Body of pancreas (tissue), 4 donors: Measurements from ENCODE around the gene TCF15. TPM values are rescaled to one million over a fixed set of nuclear protein-coding genes. Genes with fewer than 3 reads are reported as not detected.

ENCODE experiments used
- ATAC-seq: fragments of 150-250 bp; one replicate; pipeline ENCODE4 v1.9.1; 2016
- DNase-seq, 4 donors: peaks; one replicate each; pipeline ENCODE4 v3.0.0-alpha.2; 2019
- H3K27ac ChIP-seq, 4 donors: fragments of 200-600 bp; sonication (generic); 1 replicate in 3 of 4; 2 replicates in 1 of 4; pipeline versions ENCODE4 v1.5.1 to v1.6.1; 2016 to 2019; ENCODE audit warnings: mild to moderate bottlenecking in 1 of 4, mixed read lengths in 1 of 4, moderate library complexity in 1 of 4
- H3K27me3 ChIP-seq, 2 donors: fragments of 200-600 bp; sonication (generic); one replicate each; pipeline ENCODE4 v1.6.0; 2016; ENCODE audit warnings: mild to moderate bottlenecking in 1 of 2
- H3K36me3 ChIP-seq, 2 donors: fragments of 200-600 bp; sonication (generic); replicated peaks in 1 of 2; 2 replicates each; pipeline ENCODE4 v1.5.1; 2016; ENCODE audit warnings: low read depth in 2 of 2; ENCODE audit not compliant: insufficient read depth in 1 of 2
- H3K4me1 ChIP-seq: fragments of 200-600 bp; sonication (generic); one replicate; pipeline ENCODE4 v1.6.0; 2016
- H3K4me3 ChIP-seq, 2 donors: fragments of 200-600 bp; sonication (generic); 1 replicate in 1 of 2; 2 replicates in 1 of 2; pipeline ENCODE4 v1.5.1; 2016 to 2019
- H3K9me3 ChIP-seq, 3 donors: fragments of 200-600 bp; sonication (generic); 1 replicate in 2 of 3; 2 replicates in 1 of 3; pipeline ENCODE4 v1.5.1; 2016
- CTCF ChIP-seq, 7 experiments: fragments of 450-650 bp in 4 of 7; fragments of 200-600 bp in 3 of 7; sonication (generic) in 3 of 7; IDR thresholded peaks; one replicate each; pipeline ENCODE4 v1.5.1; 2016 to 2019; ENCODE audit warnings: antibody characterized with exemption in 7 of 7
- POLR2A ChIP-seq, 3 donors: fragments of 450-650 bp; IDR thresholded peaks; one replicate each; pipeline ENCODE4 v1.6.1; 2016; ENCODE audit warnings: antibody characterized with exemption in 3 of 3, mild to moderate bottlenecking in 2 of 3
- WGBS, 2 donors: methylation state at CpG; one replicate each; pipeline ENCODE4 v1.1.5; 2017; 5-methylcytosine and 5-hydroxymethylcytosine counted together
- intact Hi-C: fragments of 100-400 bp; cut with DNase I; formaldehyde crosslinking; loops from one replicate; pipeline ENCODE4 v1.15.1; 2023
- total RNA-seq, 2 donors: library from RNA; depleted of rRNA; stranded (reverse); fragments of >200 nt; gene quantifications; one replicate each; pipeline ENCODE4 v1.1.0, GENCODE V29; 2016

The TCF15 gene
- total RNA-seq, 2 donors from 2014 or later = not detected

GRCh38 chr20:620246-620645, 10.1 kb upstream of the TCF15 start:
- Histone ChIP-seq H3K4me1 (no peaks in the 10 kb centered on the region), H3K4me3 (no peak overlapping the region), H3K27ac (no peak overlapping the region), H3K27me3 (no peaks in the 10 kb centered on the region), H3K9me3 (peaks cover 0 to 8% (median 0%) of the 10 kb centered on the region in 3 donors), H3K36me3 (no peaks in the 10 kb centered on the region)
- intact Hi-C loops = no loop called here
- TF ChIP-seq POLR2A (IDR thresholded peaks at IDR 0.05) (no peak), CTCF (IDR thresholded peaks at IDR 0.05) (no peak)
- no peak for ATAC-seq
- WGBS, 2 donors = 34 to 37% methylated on average over 7 of the region's 7 CpGs
- DNase-seq = no peak

GRCh38 chr20:618980-619379, 8.9 kb upstream of the TCF15 start:
- intact Hi-C loops = no loop called here
- DNase-seq (no peak), ATAC-seq (no peak)
- WGBS, 2 donors = 50 to 53% methylated on average over 5 of the region's 5 CpGs
- Histone ChIP-seq H3K27ac (no peak overlapping the region), H3K4me3 (no peak overlapping the region), H3K36me3 (no peaks in the 10 kb centered on the region), H3K27me3 (no peaks in the 10 kb centered on the region), H3K4me1 (no peaks in the 10 kb centered on the region), H3K9me3 (peaks cover 0 to 8% (median 0%) of the 10 kb centered on the region in 3 donors)
- TF ChIP-seq POLR2A (IDR thresholded peaks at IDR 0.05) (no peak), CTCF (IDR thresholded peaks at IDR 0.05) (no peak)

- Histone ChIP-seq H3K4me3 (no peak overlapping the region), H3K27me3 (no peaks in the 10 kb centered on the region), H3K9me3 (peaks cover 0 to 8% (median 0%) of the 10 kb centered on the region in 3 donors), H3K36me3 (no peaks in the 10 kb centered on the region), H3K27ac (no peak overlapping the region), H3K4me1 (no peaks in the 10 kb centered on the region)
- ATAC-seq = no peak
- intact Hi-C loops = no loop called here
- TF ChIP-seq CTCF (IDR thresholded peaks at IDR 0.05) = no peak
- no peak for TF ChIP-seq POLR2A (IDR thresholded peaks at IDR 0.05)
- no peak for DNase-seq
- 44 to 62% methylated on average over 4 of the region's 4 CpGs for WGBS, 2 donors
Measured at GRCh38 chr20:617934-618690, 8.0 kb upstream of the TCF15 start.

GRCh38 chr20:615514-615913, 5.4 kb upstream of the TCF15 start:
- ATAC-seq (no peak), DNase-seq (no peak)
- H3K4me3 ChIP-seq = no peak overlapping the region
- intact Hi-C loops = no loop called here
- no peaks in the 10 kb centered on the region for H3K36me3 ChIP-seq
- no peak overlapping the region for H3K27ac ChIP-seq
- peaks cover 0 to 12% of the 10 kb centered on the region in 2 donors for H3K27me3 ChIP-seq
- 63 to 73% methylated on average over 4 of the region's 4 CpGs for WGBS, 2 donors
- peaks cover 0 to 8% (median 0%) of the 10 kb centered on the region in 3 donors for H3K9me3 ChIP-seq
- TF ChIP-seq CTCF (IDR thresholded peaks at IDR 0.05) (no peak), POLR2A (IDR thresholded peaks at IDR 0.05) (no peak)
- H3K4me1 ChIP-seq = no peaks in the 10 kb centered on the region

GRCh38 chr20:611843-612185, 1.7 kb upstream of the TCF15 start:
- H3K27ac ChIP-seq = no peak overlapping the region
- H3K36me3 ChIP-seq = no peaks in the 10 kb centered on the region
- 22 to 41% methylated on average over 8 of the region's 8 CpGs for WGBS, 2 donors
- intact Hi-C loops = no loop called here
- no peaks in the 10 kb centered on the region for H3K9me3 ChIP-seq
- DNase-seq = no peak
- no peak for ATAC-seq
- H3K27me3 ChIP-seq = peaks cover 0 to 26% of the 10 kb centered on the region in 2 donors
- H3K4me3 ChIP-seq = no peak overlapping the region
- H3K4me1 ChIP-seq = peaks cover 5% of the 10 kb centered on the region
- TF ChIP-seq CTCF (IDR thresholded peaks at IDR 0.05) (no peak), POLR2A (IDR thresholded peaks at IDR 0.05) (no peak)
